GM21723 (cell line): ENCODE data around the gene TP73.

ENCODE experiments used
- ATAC-seq: cut with Tn5 transposase; IDR thresholded peaks from one replicate; pipeline ENCODE4 v1.9.1; 2021; ENCODE audit warnings: mild to moderate bottlenecking, moderate library complexity; ENCODE audit not compliant: unreplicated experiment

The TP73 gene

DNA sequence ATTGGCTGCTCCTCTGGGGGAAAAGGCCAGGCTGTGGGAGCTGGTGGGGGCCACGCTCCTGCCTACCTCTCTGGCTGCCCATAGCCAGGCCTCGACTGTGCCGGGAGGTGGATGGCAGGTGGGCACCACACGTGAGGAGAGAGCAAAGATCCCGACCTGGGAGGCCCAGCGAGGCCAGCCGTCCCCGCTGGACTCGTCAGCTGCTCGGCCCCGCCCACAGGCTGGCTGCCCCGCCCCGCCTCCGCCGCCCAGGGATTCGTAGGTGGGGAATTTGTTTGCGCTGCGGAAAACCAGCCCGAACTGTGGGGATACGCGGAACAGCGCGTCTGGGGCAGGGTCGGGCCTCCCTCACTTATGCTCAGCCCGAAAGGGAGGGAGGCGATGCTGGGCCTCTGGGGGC, 31.7 kb downstream of the TP73 start:
- ATAC-seq: no peak

DNA sequence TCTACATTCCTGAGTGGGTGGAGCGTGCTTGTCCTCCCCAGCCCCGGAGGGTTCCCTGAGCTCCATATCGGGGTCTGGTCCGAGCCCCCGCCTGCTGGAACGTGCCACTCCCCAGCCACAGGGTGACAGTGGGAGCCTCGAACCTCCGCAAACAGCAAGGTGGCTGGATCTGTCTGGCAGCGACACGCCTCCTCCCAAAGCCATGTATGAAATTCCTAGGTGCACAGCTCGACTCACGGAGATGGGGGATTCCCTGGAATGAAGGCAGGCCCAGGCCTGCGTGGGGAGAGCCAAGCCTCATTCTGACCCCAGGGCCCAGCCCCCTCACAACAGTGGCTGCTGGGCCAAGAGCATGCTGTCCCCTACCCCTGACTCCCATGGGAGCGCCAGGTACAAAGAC, 32.9 kb downstream of the TP73 start:
- no peak for ATAC-seq

DNA sequence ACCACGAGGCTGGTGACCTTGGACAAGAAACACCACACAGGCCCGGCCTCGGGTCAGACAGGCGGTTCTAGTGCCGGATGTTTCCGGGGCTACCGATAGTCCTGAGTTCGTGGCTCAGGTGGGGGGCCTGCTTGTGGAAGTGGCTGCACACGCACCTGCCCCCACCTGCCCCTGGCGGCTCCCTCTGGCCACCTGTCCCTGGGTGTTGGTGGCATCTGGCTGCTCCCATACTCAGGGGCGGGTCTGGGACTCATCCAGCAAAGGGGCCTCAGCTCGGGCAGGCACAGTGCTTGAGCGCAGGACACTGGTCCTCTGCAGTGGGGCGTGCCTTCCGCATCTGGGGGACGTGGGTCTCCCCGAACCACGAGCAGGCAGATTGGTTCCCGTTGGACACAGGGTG, 33.6 kb downstream of the TP73 start:
- ATAC-seq: no peak

DNA sequence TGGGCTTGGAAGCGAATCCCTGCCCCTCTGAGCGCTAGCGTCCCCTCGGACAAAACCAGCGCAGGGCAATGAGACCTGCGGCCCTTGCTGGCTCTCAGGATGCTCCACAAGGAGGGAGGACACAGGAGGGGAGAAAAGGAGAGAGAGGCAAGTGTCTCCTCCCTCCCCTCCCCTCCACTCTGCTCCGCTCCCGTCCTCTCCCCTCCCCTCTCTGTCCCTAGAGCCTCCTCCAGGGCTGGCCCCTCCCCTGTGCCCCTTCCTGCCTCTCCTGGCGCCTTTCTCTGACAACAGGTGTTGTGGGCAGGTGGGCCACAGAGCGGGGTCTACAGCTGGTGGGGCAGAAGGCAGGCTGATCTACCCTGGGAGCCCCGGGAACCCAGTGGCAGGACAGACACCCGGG, 35.2 kb downstream of the TP73 start:
- ATAC-seq: no peak

DNA sequence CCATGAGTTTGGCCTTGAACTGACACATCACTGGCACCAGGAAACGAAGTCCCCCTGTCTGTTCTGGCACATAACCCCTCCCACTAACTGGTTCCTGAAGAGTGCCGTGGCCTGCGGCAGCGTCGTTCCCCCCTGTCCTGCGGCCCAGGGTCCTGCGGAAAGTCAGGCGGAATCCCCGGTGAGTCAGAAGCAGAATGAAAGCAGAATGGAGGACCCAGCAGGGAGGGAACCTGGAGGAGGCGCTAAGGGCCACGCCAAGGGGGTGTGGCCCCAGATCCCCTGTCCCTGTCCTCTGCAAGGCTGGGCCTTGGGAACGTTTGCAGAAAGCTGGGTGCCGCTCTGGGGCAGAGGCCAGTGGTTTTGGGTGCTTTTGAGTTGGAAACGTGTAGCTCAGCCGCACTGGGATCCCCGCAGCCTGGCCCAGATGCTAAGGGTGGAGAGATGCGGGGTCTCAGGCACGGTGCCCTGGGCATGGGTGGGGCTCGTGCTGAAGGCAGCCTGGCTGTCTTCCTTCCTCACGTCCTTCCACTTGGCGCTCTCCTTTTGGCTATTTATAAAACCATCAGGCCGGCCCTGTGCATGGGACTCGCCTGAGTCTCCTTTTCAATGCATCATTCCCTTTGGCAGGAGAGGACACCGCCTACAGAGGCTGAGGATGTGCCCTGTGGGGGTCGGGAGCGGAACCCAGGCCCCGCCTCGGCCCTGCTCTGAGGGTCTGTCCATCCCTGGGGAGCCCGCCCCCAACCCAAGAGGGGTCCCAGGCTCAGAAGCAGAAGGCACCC, 36.2 kb downstream of the TP73 start:
- ATAC-seq: no peak

DNA sequence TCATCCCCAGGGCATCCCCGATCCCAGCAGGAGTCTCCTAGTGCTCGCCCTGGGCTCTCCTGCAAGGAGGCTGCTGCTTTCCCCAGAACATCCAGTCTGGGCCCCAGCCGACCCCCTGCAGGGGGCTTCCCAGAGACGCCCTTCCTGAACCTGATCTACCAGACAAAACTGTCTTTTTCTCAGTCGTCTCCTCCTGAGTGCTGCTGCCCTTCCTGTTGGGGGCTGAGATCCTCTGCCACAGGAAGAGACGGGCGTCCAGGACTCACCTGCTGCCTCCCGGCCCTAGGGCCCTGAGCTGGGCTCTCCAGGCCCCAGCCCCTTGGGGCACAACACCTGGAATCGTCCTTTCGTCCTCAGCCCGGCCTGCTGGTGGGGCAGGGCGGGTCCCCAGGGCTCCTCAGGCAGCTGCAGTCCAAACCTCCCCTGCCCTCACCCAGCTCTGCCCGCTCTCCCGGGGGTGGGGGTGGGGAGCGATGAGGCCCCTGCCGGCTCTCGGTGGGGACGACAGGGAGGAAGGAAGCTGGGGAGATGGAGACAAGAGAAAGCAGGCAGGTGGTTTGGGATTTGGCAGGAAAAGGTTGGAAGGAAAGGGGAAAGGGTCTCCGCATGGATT, 36.9 kb downstream of the TP73 start:
- ATAC-seq: no peak

DNA sequence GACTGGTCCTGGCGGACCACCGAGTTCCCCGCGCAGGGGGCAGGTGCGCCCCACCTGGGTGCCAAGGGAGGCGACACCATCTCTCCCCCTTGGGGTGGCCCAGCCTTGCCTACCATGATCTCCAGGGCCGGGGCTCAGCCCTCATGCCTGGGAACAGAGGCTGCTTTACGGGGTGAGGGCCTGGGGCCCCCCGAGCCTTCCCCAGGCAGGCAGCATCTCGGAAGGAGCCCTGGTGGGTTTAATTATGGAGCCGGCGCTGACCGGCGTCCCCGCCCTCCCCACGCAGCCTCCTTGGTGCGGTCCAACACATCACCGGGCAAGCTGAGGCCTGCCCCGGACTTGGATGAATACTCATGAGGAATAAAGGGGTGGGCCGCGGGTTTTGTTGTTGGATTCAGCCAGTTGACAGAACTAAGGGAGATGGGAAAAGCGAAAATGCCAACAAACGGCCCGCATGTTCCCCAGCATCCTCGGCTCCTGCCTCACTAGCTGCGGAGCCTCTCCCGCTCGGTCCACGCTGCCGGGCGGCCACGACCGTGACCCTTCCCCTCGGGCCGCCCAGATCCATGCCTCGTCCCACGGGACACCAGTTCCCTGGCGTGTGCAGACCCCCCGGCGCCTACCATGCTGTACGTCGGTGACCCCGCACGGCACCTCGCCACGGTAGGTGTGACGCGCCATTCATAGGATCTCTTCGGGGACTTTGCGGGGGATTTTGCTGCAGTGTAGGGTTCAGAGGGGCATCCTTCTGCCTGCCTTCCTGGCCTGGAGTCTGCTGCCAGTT, 38.2 kb downstream of the TP73 start:
- no peak for ATAC-seq

DNA sequence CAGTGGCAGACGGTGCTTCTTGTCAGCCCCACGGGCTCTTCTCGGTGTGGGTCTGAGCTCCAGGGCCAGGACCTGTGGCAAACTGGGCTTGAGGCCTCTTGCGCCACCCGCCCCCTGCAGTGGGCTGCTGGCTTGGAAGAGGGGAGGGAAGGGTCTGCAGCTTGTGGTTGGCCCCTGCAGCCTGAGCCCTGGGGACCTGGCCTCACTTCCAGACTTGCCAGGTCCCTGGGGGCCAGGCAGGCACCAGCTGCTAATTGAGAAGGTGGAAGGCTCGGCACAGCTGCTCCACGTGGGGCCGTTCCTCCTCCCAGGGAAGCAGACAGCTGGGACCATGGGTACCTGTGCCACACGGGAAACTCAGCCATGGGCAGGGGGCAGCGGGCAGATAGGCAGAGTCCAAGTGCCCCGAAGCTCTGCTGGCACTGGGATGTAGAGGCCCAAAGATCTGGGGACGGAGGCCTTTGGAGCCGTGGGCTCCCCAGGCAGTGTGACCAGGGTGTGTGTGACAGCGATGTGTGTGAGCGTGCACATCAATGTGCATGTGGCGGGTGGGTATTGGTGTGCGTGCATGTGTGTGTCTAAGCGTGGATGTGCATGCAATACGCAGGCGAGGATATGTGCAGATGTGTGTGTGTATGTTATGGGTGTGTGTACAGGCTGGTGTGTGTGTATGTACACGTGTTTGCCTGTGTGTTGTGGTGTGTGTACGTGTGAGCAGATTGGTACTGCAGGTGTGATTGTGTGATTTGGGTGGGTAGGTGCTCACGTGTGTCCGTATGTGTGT, 39.3 kb downstream of the TP73 start:
- no peak for ATAC-seq

DNA sequence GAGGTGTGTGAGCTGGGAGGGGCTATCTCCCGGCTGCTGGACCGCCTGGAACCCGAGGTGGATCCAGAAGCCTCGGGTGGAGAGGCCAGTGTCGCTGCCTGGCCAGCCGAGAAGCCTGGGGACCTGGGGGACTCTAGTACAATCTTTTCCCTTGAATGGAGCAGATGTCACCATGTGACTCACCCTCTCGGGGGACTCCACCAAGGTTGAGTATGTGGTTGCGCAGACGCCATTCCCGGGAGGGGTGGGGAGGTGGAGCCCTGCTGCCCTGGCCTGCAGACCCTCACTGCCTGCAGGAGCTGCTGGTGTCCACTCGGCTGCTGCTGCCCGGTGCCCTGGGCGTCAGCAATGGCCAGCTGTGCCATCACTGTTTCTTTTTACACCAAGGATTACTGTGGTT, 40.3 kb downstream of the TP73 start:
- ATAC-seq: no peak

DNA sequence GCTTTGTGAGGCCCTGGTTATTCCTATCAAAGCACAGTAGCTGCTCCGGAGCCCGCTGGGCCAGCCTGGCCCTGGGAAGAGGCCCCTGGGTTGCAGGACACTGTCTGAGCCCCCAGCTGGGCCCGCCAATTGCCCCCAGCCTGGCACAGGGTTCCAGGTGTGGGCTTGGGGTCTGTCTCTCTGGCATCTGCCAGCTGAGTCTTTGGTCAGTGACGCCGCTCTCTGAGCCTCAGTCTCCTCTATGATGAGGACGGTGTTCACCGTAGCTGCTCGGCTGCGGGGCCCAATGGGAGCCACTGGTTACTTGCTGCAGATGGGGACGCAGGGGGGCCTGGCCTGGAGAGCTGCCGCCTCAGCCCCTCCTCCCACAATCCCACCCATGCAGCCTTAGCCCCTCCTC, 41.0 kb downstream of the TP73 start:
- no peak for ATAC-seq

DNA sequence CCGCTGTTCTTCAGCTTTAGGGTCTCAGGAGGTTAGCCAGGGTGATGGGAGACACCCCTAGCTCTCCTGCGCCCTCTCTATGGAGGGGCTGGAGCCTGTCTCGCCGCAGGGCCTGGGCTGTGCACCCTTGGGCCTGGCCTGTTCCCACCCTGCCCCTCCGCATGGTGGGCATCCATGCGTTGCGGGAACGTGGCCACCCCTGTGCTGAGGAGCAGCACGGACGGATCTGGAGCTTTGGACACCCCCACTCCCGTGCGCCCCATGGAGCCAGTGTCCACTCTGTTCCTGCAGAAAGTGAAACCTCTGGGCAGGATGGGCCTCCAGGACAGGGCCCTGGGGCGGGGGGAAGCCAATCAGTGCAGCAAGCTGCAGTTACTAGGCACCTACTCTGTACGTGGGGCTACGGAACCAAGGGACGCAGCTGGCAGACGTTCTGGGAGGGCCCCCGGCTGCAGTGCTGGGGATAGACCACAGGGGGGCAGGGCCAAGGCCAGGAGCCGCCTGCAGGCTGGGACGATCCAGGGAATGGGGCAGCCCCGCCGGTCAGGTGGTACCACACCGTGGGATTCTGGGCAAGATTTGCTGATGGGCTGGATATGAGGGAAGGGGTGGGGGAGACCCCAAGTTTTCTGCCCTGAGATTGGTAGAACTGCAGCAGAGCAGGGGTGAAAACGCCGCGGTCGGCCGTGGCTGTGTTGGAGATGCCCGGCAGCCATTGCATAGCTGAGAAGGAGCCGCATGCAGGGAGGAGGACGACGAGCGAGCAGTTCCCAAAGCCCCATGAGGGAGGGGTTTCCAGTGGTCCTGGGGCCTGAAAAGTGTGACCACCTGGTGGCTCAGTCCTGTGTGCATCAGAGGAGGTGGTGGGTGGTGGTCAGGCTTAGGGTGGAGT, 43.3 kb downstream of the TP73 start:
- ATAC-seq: no peak

DNA sequence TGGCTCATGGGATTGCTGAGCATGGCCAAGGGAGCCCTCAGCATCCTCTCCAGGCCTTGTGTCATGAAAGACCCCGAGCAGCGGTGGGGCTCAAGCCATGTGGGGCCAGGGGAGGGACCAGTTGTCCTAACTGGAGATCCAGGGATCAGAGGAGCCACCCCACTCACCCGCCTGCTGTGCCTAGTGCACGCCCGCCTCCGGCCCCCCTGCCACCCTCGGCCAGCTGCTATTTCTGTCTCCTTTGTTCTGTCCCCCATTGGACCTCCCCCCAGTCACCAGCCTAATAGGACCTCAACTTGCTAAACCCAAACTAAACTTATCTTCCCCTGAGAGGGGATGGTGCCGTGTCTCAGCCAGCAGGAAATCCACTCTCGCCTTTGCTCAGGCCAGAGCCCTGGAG, 44.4 kb downstream of the TP73 start:
- no peak for ATAC-seq

DNA sequence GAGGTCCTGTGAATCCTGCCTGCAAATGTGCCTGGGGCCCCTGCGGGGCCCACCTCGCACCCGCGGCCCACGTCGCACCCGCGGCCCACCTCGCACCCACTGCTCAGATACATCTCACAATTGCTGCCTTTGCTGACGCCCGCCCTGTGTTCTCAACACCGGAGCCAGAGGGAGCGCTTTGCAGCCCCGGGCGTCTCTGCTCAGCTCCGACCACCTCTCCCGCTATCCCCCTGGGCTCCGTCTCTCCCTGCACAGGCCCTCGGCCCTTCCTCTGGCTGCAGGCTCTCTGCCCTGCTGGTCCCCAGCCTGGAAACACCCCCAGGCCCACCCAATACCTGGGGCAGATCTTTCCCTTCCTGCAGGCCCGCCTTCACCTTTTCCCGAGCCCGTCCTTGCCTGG, 44.8 kb downstream of the TP73 start:
- no peak for ATAC-seq

DNA sequence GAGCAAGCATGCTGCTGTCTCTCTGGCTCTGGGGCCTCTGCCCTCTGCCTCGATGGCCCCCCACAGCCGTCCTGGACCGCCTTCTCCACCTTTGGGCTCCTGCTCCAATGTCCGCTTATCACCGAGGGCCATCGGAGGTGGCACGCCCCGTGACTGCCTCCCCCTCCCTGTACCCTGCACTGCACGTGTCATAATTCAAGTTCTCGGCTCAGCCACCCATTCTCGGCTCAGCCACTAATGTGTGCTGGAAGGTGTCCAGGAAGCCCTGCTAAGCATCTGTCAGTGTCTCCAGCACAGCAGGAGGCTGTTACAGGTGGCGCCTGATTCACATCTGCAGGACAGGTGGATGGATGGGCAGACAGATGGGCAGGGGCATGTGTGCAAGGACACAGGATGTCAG, 45.5 kb downstream of the TP73 start:
- ATAC-seq: no peak

DNA sequence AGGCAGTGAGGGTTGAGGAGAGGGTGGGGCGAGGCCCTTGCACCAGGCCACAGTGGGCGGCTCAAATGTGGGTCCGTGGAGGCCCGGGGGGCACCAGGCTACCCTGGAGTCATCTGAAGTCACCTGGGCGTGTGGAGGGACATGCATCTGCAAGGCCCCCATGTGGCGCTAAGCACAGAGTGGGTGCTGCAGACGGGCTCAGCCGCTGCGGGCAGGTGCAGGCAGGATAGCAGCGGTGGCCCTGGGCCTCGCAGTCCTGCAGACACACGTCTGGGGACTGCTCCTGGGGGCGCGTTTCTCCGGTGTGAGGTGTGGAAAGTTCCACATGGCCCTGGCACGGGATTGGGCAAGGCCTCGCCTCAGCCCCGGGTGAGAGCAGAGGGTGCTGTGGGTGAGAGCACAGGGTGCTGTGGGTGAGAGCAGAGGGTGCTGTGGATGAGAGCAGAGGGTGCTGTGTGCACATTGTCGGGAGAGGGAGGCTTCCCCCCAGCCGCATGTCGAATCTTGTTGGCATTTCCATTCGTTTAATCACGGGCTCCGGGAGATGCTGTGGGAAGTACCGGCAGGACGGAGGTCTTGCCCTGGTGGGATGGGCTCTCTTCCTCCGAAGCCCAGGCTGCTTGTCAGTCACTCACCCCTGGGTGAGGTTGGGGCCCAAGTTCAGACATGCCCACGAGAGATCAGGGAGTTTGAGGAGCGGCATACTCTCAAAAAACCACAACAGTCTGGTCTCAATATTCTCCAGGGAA, 46.5 kb downstream of the TP73 start:
- ATAC-seq: no peak

DNA sequence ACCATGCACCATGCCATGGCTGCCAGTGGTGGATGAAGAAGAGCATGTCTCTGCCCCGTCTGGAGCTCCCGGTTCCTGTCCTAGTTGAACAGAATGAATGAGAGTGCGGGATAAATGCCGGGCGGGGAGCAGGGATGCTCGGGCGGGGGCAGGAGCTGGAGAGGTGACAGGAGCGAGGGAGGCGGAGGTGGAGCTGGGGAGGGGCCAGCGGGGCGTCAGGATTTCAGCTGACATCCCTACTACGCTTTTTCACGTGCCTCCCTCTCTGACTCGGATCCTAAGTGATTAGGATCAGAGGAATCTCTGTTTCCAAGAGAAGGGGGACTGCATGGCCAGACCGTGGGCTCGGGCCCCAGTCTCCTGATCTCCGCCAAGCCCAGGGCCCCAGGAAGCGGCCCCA, 47.3 kb downstream of the TP73 start:
- no peak for ATAC-seq

DNA sequence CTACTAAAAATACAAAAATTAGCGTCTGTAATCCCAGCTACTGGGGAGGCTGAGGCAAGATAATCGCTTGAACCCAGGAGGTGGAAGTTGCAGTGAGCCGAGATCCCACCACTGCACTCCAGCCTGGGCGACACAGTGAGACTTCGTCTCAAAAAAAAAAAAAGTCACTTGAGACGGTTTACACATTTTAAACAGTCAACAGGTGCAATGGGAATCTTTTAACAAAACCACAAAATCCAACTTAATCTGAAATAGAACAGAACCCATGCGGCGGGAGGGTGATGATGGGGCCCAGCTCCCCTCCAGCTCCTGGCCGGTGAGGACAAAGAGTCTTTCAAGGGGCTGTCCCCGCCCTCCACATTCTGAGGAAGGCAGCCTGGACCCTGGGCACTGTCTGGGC, 48.3 kb downstream of the TP73 start:
- no peak for ATAC-seq

DNA sequence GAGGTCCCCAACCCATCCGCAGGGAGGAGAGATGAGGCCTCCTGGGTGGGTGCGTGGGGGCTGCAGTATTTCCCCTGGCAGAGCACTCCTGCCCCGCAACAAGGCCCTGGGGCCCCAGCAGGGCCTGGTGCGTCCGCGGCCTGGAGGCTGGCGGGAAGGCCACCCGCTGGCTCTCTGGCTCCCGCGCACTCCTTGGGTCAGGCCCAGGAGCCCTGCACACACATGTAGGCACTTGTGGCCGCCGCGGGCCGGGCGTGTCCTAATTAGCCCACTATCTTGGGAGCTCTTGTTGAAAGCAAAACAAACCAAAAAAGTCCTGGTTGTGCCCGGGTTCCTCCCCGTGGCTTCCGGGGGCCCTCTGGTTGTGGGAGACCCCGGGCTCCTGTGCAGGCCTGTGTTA, 50.2 kb downstream of the TP73 start:
- ATAC-seq: no peak

DNA sequence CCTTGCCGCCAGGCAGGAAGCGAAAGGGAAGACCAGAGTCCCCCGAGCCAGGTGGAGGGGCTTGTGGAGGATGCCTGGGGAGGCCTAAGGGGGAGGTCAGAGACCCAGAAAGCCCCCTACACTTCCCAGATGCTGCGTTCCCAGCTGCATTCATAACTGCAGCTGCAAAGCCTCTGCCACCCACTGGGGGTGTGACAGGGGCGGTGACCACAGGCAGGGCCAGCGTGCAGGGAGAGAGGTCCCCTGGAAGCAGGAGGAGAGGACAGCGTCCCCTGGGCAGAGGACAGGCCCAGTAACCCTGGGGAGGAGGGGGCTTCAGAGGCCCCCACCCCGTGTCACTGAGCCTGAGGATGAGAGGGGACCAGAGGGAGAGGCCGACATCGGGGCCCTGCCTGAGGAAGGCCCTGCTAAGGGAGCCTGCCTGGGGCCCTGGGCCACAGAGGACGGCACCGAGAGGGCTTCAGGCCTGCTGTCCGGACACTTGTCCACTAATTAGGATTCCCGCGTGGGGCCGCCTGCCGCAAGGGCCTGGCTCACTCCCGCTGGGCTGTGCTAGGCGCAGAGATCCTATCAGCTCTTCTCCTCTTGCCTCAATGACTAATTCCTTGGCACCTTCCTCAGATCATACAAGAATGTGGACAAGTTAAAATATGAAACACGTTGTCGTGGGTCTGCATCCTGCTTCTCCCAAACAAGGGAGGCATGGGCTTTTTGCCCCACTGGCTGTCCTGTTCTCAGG, 50.8 kb downstream of the TP73 start:
- no peak for ATAC-seq
